NCI-H146 treated with DMSO at 0.1 percent for 48 hours (cell line): ENCODE results near the gene KCNAB2.
A peak's percentile ranks its signal among the peaks of the same experiment; 100 is the strongest.

Source experiments
- DNase-seq: peaks from one replicate; lab custom pipeline; 2025; ENCODE audit not compliant: unreplicated experiment; lab: John Stamatoyannopoulos, UW

The KCNAB2 gene

DNA sequence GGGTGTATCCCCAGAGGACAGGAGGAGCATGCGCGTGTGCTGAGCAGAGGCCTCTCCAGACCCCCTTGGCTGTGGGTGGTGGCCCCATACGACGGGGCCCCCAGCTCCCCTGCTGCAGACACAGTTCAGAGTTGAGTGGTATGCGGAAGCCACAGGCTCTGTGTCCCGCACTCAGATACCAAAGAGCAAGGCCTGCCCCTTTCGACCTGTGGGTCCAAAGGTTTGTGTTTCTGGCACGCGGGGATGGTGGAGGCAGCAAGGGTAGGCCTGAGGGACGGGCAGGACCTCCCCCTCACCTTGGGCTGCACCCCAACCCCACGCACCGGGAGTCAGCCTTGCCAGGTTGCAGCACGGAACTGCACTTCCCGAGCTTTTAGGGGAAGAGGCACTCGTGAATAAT lies at the start of gene KCNAB2:
Gene KCNAB2, plus strand, starts transcription at position 328 of the 400 bp plus-strand sequence. CDS start 5,649 bp downstream, outside the sequence.
- no peak for DNase-seq

DNA sequence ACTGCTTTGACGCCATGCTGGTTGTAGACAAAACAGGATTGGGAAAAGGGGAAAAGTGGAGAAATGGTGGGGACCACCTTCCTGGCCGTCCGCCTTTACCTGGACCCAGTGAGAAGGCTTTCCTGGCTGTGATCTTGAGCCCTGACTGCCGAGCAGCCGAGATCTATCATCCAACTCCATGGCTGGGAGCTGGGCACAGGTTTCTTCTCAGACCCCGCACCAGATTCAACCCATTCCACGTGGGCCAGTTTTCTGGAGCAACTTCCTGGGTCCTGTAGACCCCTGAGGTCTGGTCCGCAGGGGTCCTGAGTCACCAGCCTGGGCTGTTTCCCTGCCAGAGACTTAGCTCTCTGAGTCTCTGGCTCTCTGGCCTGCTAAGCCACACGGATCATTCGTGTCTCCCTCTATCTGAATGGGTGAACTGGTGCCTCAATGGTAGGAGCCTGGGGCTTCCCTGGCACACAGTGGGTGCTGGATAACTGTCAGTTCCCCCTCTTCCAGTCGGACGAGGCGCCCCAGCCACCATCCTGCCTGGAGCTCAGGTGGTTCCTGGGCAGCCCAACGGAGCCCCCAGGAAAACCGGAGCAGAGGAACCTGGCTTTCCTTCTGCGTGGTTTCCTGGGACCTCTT lies 48.9 kb upstream of the KCNAB2 start:
- DNase-seq, result no peak

DNA sequence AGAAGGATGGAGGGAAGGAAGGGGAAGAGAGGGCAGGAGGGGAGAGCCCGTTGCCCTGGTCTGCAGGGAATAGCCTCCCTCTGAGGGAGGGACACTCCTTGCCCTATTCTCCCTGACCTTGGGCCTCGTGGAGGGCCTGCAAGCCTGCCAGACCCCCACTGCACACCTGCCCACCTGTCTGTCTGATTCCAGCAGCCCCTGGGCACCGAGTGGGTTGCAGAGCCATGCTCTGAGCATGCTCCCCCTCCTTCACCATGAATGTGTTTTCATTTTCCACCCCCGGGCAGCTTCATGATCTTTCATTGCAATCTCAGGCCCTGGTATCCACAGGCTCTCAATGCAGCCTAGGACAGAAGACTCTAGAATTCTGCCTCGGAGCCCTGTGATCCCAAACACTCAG lies 48.4 kb upstream of the KCNAB2 start:
- no peak for DNase-seq

- no peak for DNase-seq
These were observed 47.4 kb upstream of the KCNAB2 start for GRCh38 chr1:5998051-5998905.

DNA sequence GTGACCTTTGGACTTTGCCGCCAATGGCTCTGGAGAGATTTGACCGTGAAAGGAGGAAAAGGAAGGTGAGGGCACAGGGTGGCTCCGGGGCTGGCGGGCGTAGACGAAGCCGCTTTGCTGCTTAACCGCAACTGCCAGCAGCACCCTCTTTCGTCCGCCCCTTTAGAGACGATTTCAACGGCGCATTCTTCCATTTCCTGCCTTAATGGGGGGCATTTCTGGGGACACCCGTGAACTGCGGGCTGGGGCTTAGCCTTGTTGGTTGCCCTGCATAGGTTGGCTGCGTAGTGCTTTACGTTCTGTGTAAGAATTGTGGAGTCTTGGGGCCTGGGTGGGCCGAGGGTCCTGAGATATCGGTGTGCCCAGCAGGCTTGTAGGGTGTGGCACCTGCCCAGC lies 46.8 kb upstream of the KCNAB2 start:
- DNase-seq, result no peak

DNA sequence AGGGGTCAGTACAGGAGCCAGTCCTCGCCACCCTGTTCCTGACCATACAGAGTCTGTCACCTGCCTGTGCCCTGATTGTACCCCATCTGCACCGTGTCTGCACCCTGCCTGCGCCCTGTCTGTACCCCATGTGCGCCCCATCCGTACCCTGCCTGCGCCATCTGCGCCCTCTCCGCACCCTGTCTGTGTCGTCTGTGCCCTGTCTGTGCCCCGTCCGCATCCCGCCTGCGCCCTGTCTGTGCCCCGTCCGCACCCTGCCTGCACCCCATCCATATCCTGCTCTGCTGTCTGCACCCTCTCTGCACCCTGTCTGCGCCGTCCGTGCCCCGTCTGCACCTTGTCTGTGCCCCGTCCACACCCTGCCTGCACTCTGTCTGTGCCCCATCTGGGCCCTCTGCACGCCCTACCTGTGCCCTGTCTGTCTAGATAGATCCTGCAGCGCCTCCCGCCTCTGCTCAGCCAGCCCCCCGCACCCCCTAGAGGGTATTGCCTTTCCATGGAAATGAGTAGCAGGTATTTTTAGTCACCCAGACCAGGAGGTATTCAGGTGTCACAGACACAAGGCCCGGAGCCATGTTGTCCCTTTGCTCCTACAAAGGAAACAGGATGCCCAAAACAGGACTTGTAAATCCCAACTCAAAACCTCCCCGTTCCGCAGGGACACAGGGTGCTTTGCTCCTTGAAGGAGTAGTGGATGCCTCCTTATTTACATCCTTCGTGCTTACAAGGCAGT lies 45.8 kb upstream of the KCNAB2 start:
- no peak for DNase-seq

DNA sequence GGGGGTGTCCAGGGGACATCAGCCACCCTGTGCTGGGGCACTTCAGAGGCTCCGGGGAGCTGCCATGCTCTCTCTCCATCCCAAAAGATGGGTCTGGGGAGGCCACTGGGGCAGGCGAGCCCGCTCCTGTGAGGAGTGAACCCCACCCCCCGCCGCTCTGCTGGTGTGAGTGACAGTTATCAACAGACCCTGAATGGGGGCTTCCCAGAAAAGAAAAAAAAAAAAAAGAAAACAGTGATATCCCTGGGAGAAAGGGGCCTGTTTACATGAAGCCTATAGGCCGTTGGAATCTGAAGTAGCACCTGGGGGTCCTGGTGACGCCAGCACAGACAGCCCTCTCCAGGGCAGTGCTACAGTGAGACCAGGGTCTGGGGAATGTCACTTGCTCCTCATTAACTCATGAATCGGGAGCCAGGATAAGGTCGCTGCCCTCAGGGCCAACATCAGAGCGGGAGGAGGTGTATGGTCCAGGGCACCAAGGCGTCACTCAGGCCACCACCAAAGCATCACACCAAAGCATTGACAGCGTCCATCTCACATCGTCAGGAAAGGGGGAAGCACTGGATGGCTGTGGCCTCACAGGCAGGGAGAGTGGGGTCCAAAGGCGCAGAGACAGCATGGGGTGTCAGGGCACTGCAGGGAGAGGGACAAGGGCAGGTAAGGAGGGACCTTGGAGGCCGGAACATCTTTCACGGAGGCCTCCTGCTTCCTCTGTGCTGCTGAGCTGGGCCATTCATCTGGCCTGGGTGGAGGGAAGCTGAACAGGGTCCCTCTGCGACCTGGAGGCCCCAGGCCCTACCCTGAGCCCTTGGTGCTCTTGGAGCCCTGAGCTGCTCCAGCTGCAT lies 45.0 kb upstream of the KCNAB2 start:
- no peak for DNase-seq

DNA sequence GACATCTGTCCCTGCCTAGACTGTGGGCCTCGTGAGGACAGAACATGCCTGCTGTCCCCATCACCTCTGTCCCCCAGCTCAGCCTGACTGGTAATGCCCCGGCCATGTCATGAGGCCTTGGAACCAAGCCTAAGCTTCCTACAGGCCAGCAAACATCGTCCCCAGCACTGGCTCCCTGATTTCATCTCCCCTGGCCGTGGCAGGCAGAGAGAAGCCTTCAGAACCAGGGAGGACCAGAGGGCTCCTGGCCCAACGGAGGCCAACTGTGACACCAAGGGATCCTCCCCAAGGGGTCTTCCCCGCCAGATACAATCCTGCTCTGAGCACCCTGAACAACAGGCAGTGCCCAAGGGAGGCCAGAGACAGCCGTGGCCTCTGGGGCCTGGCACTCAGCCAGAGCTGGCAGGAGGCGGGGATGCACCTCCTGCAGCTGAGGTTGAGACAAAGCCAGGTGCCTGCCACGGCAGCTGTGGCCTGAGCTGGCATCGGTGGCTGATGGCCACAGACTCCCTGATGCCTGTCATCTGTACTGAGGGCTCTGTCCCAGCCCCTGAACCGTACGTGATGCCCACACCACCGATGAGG lies 43.6 kb upstream of the KCNAB2 start:
- DNase-seq, result peak; percentile 22

DNA sequence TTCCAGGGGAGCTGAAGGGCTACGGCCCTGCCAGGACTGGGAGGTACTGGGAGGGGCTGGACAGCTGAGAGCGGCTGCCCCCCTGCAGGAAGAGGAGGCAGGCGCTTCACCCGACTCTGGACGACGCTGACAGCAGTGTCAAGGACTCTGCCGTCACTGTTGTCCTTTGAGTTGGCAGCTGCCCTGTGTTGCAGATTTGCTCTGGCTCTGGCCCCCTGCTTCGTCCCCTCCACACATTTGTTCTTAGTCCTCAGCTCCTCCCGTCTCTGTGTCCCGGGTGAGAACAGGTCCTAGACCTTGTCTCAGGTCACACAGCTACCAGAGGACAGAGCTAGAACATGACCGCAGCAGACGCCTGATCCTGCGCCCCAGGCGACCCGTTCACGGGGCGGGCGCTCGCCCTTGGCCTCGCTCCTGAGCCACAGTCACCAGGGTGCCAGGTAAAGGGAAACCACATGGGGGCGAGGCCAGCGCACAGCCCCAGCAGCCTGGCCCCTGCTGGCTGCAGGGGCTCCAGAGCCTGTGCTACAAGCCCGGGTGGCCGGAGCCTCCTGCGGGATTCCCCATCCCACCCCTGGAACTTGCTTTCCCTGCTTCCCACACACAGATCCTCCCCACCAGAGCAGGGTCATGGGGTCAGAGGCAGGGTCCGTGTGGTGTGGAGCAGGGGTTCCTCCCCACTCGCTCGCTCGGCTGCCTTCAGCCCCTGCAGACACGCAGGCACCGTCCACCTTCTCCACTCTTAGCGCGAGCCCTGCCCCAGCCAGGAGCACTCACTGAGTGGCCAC lies 42.8 kb upstream of the KCNAB2 start:
- no peak for DNase-seq

GRCh38 chr1:6003568-6004411 lies 41.9 kb upstream of the KCNAB2 start:
- peak; percentile 38 for DNase-seq

DNA sequence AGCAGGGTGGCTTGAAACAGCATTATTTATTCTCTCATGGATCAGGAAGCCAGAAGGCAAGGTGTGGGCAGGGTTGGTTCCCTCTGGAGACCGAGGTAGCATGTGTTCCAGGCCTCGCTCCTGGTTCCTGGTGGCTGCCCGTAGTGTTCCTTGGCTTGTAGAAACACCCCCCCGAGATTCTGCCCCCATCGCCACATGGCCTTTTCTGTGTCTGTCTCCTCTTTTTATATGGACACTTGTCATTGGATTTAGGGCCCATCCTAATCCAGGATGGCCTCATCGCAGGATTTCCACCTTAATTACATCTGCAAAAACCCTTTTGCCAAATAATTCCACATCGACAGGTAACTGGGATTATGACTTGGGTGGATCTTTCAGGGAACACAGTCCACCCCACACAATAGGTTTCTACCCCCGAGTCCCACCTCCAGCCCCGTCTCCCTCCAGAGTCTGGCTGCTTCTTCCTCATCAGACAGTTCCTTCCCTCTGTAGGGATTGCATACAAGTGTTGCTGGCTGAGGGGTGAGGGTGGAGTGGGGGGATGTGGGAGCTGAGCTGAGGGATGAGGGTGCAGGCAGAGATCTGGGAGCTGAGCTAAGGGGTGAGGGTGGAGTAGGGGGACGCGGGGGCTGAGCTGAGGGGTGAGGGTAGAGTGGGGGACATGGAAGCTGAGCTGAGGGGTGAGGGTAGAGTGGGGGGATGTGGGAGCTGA lies 41.1 kb upstream of the KCNAB2 start:
- DNase-seq, result no peak

- DNase-seq, result no peak
These were observed 40.3 kb upstream of the KCNAB2 start for GRCh38 chr1:6005276-6005917.

- no peak for DNase-seq
These were observed 38.8 kb upstream of the KCNAB2 start for GRCh38 chr1:6006882-6007281.

DNA sequence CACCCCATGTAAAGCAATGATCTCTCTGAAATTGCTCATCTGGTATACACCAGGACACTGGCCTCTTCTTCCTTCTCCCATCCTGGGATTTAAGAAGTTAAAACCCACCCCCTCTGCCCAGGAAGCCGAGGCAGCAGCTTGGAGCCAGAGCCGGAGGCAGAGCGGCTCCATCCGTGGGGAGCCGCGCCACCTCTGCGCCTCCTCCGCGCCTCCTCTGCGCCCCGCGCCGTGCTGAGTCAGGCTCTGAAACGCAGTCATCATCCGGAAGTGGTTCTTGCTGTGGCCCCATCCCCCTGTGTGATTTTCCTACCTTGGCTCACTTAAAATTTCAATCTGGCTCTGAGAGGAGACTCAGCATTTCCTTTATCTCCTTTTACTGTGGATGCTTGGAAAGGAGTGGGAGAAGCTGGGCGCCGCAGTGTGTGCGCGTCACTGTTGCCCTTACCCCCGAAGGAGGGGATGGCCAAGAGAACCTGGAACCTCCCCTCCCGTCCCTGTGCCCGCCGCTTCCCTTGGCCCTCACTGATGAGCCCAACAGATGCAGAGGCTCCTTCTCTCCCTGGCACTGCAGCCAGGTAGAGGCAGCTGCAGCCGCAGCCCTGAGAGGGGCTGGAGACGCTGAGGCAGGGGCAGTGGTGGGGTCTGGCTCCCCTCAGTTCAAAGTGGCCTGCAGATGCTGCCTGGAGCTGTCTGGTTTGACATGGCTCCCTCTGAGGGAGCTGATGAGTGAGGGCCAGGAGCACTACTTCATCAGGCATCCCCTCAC lies 38.2 kb upstream of the KCNAB2 start:
- no peak for DNase-seq

DNA sequence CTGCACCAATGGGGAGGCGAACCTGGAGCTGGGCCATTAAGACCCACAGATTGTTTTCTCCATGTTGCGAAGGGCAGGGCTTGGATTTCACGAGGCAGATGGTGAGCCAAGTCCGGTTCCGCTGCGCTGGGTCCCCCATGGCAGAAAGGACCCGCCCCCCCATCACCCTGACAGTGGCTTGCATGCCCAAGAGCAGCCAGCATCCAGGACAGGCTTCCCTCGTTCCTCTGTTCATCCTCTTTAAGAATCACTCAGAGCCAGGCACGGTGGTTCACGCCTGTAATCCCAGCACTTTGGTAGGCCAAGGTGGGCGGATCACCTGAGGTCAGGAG lies 37.6 kb upstream of the KCNAB2 start:
- no peak for DNase-seq

DNA sequence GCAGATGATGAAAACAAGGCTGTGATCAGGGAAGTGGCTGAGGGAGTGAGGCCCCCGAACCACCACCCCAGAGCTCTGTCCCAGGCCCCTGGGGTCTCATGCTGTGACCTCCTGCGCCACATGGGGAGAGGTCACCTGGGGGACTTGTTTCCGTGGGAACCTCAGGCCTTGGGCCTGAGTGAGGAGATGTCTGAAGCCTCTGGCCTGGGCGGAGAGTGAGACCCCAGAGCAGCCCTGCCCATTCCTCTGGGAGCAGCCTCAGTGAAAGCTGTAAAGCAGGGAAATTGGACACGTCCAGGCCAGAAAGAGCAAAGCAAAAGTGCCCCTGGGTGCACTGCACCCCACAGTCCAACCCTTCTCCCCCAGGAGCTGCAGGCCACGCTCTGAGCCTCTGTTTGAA lies 37.0 kb upstream of the KCNAB2 start:
- no peak for DNase-seq
